ENCODE measurements around the gene NOL12.

DNA sequence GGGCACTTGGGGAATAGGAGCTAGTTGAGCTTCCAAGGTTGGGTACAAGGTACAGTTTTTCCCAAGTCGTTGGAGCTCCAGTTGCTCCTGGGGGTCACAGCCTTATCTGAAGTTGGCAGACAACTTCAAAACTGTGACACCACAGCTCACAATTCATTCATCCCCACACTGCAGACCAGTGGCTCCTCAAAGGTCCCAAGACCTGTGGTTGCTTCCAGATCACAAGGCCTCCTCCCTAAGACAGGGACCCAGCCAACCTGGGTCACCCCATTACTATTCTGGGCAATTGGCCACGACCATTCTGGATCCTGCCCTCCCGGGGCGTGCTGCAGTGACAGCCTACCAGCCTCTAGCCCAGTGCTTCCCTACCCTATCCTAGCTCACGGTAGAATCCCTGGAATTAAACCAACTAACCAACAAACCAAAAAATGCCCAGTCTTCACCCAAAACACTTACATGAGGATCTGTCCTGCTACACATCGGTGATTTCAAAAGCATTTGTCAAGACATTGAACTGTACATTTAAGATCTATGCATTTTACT is 28.5 kb upstream of the NOL12 start:
- TF ChIP-seq REST (tag by site-specific recombination; IDR thresholded peaks at IDR 0.05) (no peak), KLF16 (tag by site-specific recombination; IDR thresholded peaks at IDR 0.05) (no peak), ZSCAN18 (tag by site-specific recombination; IDR thresholded peaks at IDR 0.05) (no peak), ZNF473 (tag by site-specific recombination; IDR thresholded peaks at IDR 0.05) (no peak), ZNF26 (tag by site-specific recombination; IDR thresholded peaks at IDR 0.05) (no peak), ZNF121 (tag by site-specific recombination; IDR thresholded peaks at IDR 0.05) (no peak), KLF10 (tag by site-specific recombination; IDR thresholded peaks at IDR 0.05) (no peak), ZNF169 (tag by site-specific recombination; IDR thresholded peaks at IDR 0.05) (no peak), ZNF529 (tag by site-specific recombination; IDR thresholded peaks at IDR 0.05; ENCODE audit: insufficient replicate concordance) (no peak)
- TF ChIP-seq, protein P1, sequence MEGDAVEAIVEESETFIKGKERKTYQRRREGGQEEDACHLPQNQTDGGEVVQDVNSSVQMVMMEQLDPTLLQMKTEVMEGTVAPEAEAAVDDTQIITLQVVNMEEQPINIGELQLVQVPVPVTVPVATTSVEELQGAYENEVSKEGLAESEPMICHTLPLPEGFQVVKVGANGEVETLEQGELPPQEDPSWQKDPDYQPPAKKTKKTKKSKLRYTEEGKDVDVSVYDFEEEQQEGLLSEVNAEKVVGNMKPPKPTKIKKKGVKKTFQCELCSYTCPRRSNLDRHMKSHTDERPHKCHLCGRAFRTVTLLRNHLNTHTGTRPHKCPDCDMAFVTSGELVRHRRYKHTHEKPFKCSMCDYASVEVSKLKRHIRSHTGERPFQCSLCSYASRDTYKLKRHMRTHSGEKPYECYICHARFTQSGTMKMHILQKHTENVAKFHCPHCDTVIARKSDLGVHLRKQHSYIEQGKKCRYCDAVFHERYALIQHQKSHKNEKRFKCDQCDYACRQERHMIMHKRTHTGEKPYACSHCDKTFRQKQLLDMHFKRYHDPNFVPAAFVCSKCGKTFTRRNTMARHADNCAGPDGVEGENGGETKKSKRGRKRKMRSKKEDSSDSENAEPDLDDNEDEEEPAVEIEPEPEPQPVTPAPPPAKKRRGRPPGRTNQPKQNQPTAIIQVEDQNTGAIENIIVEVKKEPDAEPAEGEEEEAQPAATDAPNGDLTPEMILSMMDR (tag by site-specific recombination; IDR thresholded peaks at IDR 0.05), result no peak
- TF ChIP-seq, protein P2, sequence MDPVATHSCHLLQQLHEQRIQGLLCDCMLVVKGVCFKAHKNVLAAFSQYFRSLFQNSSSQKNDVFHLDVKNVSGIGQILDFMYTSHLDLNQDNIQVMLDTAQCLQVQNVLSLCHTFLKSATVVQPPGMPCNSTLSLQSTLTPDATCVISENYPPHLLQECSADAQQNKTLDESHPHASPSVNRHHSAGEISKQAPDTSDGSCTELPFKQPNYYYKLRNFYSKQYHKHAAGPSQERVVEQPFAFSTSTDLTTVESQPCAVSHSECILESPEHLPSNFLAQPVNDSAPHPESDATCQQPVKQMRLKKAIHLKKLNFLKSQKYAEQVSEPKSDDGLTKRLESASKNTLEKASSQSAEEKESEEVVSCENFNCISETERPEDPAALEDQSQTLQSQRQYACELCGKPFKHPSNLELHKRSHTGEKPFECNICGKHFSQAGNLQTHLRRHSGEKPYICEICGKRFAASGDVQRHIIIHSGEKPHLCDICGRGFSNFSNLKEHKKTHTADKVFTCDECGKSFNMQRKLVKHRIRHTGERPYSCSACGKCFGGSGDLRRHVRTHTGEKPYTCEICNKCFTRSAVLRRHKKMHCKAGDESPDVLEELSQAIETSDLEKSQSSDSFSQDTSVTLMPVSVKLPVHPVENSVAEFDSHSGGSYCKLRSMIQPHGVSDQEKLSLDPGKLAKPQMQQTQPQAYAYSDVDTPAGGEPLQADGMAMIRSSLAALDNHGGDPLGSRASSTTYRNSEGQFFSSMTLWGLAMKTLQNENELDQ (tag by site-specific recombination; IDR thresholded peaks at IDR 0.05; ENCODE audit: low read depth), result no peak
